SW480 (cell line): Measurements from ENCODE around the gene ATP9B.

ENCODE experiments used
- DNase-seq: peaks from one replicate; pipeline ENCODE4 v3.0.0-alpha.2; 2016; ENCODE audit warnings: low spot score

The ATP9B gene

DNA sequence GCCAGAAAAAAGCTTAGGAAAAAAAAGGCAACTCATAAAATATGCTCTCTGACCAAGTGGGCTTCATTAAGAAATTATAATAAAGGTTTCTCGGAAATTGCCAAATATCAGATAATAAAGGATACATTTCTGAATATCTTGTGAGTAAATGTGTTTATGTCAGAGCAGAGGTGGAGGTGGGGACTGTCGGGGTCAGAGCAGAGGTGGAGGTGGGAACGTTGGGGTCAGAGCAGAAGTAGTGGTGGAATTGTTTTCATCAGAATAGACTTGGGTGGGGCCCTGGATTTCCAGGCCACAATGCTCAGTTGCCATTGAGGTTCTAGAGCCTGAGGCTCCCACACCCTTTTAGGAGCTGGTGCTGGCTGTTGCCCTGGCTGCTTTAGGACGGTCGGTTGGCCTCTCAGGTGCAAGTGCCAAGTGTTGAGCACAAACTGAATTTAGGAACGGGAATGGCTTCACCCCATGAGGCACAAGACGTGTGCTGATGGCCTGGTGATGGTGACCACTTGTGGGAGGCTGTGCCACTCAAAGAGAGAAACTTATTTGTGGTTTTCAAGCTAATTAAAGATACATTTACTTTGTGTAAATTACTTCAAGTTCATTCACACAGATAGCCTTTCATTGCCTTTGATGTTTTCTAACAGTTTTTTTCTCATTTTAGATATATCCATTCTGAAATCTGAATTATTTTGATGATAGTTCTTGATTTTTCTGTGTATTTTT is 131.5 kb downstream of the ATP9B start:
- no peak for DNase-seq

DNA sequence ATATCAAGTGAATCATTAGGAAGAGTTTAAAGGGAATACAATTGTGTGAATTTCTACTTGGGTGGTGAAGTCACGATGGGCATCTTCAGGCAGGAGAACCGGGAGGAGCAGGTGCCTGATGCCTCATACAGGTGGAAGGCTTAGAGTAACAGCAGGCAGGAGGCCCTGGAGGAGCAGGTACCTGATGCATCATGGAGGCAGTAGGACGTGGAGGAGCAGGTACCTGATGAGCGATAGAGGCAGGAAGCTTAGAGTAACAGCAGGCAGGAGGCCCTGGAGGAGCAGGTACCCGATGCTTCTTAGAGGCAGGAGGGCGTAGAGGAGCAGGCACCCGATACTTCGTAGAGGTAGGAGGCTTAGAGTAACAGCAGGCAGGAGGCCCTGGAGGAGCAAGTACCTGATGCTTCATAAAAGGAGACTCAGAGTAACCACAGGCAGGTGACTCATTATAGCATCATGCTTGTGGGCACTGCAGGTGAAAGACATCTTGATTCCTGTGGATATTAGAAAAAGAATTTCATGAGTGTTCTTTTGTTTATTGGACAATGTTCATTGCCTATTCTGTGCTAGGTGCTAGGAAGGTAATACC is 133.9 kb downstream of the ATP9B start:
- peak; percentile 57 for DNase-seq

DNA sequence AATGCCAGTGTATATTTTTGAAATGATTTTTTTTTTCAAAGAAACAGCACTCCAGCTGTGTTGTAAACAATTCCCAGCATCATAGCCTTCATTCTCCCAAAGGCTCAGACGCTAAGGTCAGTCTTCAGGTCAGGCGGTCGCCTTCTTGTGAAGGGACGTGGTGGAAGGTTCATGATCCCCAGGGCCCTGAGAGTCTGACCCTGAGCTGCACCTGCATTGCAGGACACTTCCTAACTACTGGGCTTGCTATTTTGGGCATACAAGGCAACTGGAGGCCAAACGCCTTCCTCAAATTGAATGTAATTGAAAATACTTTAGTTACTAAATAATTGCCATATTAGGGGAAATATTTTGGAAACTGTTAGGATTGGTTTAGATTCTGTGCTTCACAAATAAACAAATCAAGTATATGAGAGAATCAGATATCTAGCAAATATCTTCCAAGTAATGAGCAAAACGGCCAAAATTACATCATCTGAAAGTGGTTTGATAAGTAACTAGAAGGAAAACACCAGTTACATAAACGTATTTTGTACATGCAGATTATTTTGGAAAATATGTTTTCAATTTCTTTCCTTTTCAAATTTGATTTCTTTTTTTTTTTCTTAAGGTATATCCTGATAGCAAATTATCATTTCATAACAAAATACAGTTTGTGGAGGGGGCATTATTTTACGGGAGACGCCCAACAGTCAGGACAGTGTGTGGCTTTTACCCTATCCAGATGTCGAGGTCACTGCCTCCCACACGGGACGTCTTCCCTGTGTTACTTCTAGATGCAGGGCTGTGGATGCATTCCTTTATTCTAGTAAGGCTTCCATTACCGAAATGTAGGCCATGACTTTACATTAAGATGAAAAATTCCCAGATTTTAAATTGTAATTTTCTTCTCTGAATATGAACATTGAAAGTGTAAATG is 136.0 kb downstream of the ATP9B start:
- DNase-seq: no peak

DNA sequence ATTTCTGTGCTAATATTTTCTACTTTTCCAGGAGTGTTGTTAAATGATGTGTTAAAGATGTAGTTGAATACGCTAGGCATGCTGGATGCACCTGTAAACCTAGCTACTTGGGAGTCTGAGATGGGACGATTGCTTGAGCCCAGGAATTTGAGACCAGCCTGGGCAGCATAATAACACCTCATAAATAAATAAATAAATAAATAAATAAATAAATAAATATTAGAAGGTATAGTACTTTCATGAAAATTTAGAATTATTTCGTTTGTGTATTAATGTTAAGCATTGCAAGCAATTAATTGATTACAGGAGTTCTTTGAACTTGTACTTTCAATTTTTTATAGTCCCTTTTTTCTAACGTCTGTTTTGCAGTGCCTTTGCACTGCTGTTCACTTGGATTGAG is 137.2 kb downstream of the ATP9B start:
- no peak for DNase-seq

DNA sequence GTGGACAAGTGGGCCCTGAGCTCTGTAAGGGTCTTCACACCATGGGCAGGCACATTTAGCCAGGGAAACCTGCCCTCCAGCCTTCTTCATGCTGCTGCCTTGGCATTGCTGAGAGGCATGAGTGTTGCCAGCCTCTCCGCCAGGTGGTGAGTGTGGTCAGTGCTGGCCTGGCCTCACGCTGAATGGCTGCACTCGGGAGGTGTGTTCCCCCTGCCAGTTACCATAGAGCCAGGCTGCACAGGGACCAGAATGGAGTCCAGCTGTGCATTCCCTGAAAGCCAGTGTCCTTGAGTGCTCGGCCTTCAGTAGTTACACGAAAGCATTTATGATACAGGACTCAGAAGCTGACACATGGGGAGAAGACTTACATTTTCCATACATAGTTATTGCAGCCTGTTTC is 139.7 kb downstream of the ATP9B start:
- DNase-seq: no peak

DNA sequence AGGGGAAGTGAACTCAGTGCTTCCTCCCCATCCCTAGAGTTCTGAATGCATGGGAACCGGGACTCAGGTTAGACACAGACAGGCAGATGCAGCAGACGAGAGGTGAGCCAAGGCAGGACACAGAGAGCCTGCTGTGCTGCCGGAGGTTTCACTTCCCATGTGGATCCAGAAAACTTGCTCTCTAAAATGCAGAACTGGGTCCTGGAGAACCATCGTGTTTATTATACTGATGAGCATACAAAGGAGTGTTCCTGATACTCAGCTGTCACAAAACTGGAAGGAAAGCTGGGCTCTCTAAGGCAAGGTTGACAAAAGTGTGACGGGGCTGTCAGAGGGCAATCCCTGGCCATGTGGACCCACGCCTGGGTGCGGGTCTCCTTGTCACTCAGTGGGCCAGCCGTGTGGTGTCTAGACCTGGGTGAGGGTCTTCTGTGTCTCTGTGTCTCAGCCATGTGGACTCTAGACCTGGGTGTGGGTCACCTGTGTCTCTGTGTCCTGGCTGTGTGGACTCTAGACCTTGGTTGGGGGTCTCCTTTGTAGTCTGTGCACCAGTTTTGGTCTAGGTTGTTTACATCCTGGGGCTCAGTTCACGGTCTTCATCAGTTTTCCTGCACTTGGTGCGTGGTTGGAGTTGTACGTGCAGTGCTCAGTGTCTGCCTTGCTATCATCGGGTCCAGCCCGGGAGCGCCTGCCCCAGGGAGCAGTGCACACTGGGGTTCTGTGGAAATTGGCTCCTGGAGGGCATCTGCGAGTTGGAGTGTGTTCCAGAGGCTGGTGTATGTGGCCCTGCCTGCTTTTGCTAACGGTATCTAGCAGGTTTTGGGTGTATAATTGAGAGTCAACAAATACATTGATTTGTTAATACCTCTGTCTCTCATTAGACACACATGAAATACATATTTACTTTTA is 141.1 kb downstream of the ATP9B start:
- no peak for DNase-seq

DNA sequence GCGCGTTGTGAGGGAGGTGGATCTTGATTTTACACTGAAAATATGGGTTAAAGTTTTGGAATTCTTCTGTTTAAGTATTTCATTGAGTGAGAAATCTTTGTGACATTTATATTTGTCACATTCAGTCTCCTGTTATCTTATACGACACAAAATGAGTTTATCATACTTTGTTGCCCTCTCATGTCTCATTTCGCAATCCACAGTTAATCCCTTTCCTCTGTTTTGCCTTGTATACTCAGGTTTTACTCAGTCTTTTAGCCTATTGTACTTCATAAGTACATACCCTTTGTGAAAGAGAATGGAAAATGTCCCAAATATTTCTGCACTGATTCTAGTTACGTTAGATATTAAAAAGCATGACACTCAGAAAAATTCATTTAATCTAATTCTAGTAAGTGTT is 142.7 kb downstream of the ATP9B start:
- DNase-seq: no peak

DNA sequence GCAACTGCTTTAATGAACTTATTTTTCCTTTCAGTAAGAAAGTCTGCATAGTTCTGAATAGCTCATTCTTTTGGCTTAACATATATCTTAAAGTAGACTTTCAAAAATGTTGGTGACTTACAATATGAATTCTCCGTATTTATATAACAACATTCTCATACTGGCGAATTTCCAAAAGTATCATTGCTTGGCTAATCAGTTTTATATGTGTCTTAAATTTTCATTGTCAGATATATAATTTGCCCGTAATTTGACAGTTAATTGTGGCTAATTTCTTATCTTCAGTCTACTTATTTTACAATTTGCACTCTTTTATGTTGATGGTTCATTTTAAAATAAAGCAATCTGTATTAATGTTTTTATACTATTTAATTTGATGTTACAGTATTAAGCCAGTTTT is 144.9 kb downstream of the ATP9B start:
- DNase-seq: no peak

DNA sequence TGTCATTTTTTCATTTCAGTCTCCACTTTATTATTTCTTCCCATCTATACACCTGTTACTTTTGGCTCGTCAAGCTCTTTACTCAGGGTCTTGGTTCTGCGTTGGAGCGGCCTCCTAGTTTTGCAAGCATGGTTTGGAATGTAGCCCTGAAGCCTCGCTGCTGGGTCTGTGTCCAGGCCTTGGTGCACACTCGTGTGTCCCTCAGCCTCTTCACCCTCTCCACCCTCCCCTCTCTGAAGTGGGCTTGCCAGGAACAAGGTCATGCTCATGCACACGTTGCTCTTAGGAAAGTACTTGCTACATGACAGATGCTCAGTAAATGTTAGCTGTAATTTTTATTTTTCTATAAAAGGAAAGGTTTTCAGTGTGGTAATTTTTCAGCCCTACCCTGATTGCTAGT is 147.0 kb downstream of the ATP9B start:
- no peak for DNase-seq

DNA sequence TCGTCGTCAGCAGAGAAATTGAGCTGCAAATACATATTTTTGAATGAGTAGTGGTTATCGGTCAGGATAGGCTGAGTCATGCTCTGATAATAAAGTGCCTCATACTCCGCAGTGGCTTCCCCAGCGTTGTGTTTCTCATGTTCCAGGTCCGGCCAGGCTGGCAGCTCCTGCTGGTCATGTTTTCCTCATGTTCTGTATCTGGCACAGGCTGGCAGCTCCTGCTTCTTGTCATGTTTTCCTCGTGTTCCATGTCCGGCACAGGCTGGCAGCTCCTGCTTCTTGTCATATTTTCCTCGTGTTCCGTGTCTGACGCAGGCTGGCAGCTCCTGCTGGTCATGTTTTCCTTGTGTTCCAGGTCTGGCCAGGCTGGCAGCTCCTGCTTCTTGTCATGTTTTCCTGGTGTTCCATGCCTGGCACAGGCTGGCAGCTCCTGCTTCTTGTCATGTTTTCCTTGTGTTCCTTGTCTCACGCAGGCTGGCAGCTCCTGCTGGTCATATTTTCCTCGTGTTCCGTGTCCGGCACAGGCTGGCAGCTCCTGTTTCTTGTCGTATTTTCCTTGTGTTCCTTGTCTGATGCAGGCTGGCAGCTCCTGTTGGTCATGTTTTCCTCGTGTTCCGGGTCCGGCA is 148.9 kb downstream of the ATP9B start:
- DNase-seq: no peak

DNA sequence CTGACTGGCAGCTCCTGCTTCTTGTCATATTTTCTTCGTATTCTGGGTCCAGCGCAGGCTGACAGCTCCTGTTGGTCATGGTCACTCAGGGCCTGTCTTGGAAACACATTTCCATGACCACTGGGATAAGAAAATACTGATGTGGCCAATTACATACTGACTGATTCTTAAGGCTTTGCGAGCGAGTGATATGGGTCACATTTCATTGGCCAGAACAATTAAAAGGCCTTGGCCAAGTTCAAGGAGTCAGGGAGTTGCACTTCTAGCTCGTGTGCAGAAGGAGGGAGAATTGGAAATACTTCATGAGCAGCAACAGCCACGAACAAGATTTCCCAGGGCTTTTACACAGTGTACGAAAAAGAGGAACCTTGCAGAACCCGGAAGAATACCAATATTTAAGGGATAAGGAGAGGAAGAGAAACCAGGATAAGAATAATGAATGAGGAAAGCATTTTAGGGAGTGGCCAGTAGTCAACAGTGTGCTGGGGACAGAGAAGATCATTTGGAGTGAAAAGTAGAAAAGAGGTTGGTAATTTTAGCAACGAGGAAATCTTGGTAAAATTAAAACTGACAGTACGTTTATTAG is 149.5 kb downstream of the ATP9B start:
- no peak for DNase-seq

DNA sequence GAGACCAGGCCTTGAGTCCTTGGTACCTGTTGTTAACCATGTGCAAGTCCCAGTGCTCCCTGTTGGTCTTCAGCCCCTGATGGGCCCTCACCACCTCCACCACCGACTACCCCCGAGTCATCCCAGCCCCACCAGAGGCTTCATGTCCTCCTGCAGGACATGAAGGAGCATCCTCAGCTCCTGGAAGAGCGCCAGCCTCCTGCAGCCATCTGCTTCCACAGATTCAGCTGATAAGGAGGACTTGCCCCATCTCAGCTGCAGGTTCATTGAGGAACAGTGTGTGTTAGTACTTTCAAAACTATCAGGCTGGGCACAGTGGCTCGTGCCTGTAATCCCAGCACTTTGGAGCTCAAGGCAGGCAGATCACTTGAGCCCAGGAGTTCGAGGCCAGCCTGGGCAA is 151.9 kb downstream of the ATP9B start:
- DNase-seq: no peak

DNA sequence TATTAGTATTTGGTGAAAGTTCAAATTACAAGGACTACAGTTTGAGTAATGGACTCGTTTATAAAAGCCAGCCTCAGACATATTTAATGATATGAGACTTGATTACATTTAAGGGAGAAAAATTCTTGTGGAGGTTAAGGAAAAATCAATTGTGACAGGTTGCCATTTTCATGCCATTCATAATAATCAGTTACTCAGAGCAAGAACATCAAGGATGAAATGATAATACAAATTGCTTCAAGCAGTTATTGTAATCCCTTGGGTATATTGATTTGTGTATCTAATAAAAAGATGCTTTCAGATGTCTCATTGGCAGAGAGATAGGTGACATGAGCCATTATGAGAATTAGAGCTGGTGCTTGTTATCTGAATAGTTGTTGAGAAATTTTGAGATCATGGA is 153.6 kb downstream of the ATP9B start:
- no peak for DNase-seq

DNA sequence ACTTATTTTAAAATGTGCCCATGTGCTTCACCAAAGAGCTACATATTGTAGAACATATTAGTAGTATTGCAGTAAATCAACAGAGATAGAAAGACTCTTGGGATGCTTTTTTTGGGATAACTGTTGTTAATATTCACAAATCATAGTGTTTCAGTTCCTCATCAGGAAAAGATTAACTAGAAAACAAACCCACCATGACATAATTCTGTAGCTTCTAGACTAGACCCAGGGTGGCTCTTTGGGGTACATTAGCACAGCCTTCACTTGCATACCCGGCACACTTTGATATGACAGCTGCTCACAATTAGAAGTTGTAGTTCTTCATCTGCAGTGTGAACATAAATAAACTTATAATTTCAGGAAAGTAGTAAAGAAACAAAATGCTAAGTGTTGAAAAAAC is 154.2 kb downstream of the ATP9B start:
- DNase-seq: no peak

DNA sequence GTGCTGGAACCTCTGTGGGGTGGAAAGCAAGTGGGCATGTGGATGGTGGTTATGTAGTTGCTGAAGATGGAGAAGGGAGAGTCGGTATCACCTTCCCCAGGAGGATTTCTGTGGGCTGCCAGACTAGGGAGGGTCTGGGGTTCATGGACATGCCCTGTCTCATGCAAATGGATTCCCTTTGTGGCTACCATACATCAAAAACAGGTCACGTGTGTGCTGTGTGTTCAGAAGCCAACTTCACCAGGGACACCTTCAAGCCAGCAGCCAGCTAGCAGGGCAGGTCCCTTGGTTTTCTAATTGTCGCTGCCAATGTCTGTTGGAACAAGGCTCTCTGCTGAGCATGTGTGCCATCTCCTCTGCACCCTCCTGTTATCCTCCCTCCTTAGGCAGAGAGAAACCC is 155.2 kb downstream of the ATP9B start:
- DNase-seq: no peak

DNA sequence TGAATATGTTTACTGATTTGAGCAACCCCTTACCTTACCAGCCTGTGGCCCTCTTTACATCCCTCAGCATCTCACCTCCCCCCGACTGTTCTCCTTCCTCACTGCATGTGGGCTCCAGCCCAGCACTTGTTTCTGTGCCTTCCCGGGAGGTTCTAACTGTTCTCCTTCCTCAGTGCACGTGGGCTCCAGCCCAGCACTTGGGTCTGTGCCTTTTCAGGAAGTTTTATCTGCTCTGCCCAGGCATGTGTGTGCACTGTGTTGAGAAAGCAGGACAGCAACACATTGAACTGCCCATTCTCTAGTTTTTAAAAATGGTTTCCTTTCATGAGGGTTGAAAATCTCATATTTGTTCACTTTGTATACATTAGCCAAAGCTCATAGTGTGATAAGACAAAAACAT is 158.4 kb downstream of the ATP9B start:
- DNase-seq: no peak

DNA sequence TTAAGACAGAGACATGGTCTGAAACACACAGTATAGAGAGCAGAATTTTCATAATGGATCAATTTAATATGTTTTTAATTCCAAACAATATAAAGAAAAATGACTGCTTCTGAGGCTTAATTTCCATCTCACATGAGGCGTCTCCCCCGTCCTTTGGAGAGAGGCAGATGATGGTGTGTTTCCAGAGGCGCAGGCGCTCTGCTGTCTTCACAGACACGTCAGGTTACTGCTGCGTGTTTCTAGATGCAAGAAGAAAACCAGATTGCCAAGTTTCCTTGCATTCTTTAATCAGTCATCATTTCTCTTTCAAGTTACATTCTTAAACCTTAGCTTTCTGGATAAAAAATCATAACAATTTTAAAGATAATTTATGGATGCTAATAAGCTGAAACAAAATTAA is 160.2 kb downstream of the ATP9B start:
- no peak for DNase-seq

DNA sequence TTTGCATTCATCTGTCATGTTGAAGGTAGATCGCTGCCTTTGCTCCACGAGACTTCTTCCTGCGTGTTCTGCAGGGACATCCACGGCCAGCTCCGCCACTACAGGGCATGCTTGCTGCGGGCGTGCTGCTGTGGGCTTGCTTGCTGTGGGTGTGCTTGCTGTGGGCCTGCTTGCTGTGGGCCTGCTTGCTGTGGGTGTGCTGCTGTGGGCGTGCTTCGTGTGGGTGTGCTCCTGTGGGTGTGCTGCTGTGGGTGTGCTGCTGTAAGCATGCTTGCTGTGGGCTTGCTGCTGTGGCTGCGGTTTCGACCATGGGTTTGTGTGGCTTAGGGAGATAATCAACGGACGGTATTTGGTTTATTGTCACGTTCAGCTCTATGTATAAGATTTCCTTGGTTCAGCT is 165.2 kb downstream of the ATP9B start:
- DNase-seq: no peak

DNA sequence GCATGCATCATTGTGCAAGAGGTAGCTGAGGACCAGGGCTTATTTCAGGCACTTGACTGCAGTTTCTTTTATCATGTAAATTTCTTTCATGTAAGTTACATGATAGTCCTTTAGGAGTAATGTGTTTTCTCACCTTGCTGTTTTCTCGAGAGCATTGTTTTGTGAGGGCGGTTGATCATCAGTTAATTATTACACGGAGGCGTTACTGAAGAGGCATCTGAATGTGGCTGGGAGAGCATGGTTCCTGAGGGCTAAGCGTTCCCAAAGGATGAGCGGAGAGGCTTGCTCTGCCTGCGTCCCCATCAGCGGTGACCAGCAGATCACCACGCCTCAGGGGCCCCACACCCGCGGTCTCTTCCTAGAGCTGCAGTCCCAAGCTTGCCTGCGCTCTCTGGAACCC is 170.4 kb downstream of the ATP9B start:
- no peak for DNase-seq

DNA sequence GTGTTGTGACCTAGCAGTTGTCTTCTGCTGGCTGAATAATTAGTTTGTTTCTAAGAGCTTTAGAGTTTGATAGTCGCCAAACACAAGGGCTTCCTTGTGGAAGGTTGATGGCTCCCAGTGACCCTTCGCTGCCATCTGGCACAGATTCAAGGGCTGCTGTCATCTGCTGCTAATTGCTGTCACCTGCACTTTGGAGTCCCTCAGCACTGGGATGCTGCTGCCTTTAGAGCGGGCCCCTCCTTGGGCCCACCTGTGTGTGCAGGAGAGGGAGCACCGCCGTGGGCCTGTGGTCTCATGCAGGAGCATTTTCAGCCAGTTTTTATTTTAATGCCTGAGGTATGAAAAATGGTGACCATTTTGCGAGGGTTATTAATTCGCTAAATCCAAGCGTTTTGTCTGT is 172.6 kb downstream of the ATP9B start:
- DNase-seq: no peak

DNA sequence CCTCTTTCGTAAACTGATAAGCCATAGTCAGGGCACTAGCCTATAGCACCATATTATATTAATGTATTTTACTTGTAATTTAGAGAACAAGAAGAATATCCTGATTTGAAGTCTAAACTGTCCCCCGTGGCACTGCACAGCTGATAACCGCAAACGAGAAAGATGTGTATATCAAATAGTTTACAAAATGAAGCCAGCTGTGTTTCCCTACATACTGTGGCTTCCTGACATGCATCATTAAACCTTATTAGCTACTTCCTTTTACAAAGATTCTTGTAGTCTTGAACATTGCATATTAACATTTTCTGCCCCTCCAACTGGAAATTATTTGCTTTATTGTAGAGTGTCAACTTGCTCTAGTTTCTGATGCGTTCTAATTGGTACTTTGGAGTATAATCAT is 173.1 kb downstream of the ATP9B start:
- DNase-seq: no peak
